GM19043 (cell line): ENCODE data around the gene HID1.
"Not testable (repeated sequence)": the region's sequence is repeated elsewhere in the genome, so short reads cannot be mapped to it uniquely, and the experiment has no call there.

ENCODE experiments used
- ATAC-seq: cut with Tn5 transposase; IDR thresholded peaks from one replicate; pipeline ENCODE4 v1.9.1; 2021; ENCODE audit warnings: low read depth; ENCODE audit not compliant: unreplicated experiment

Gene HID1

GRCh38 chr17:74971069-74971841, 1.3 kb downstream of the HID1 start:
- no peak for ATAC-seq

- no peak for ATAC-seq
Measured at GRCh38 chr17:74970395-74970794, 2.2 kb downstream of the HID1 start.

- not testable (repeated sequence) for ATAC-seq
Measured at GRCh38 chr17:74969501-74969900, 3.1 kb downstream of the HID1 start.

- ATAC-seq: no peak
Measured at GRCh38 chr17:74968361-74968780, 4.2 kb downstream of the HID1 start.

- no peak for ATAC-seq
Measured at GRCh38 chr17:74964988-74965622, 7.5 kb downstream of the HID1 start.

- no peak for ATAC-seq
Measured at GRCh38 chr17:74964246-74964761, 8.3 kb downstream of the HID1 start.

- no peak for ATAC-seq
Measured at GRCh38 chr17:74963656-74964055, 8.9 kb downstream of the HID1 start.

- no peak for ATAC-seq
Measured at GRCh38 chr17:74962622-74963394, 9.8 kb downstream of the HID1 start.

- no peak for ATAC-seq
Measured at GRCh38 chr17:74961657-74962350, 10.8 kb downstream of the HID1 start.

GRCh38 chr17:74960570-74961342, 11.8 kb downstream of the HID1 start:
- no peak for ATAC-seq

- ATAC-seq: no peak
Measured at GRCh38 chr17:74959826-74960515, 12.6 kb downstream of the HID1 start.

GRCh38 chr17:74957935-74958740, 14.4 kb downstream of the HID1 start:
- ATAC-seq: no peak

- ATAC-seq: no peak
Measured at GRCh38 chr17:74956093-74956492, 16.5 kb downstream of the HID1 start.

GRCh38 chr17:74954665-74955421, 17.7 kb downstream of the HID1 start:
- no peak for ATAC-seq

GRCh38 chr17:74954115-74954514, 18.4 kb downstream of the HID1 start:
- no peak for ATAC-seq

GRCh38 chr17:74953134-74953687, 19.3 kb downstream of the HID1 start:
- no peak for ATAC-seq

- no peak for ATAC-seq
Measured at GRCh38 chr17:74952431-74953133, 20.0 kb downstream of the HID1 start.
